B cell (primary cell): ENCODE measurements around the gene LRRC8E. TPM values are rescaled to one million over a fixed set of nuclear protein-coding genes. Genes with fewer than 3 reads are reported as not detected.

Experiments used
- ATAC-seq: fragments of 200-7000 bp; cut with Tn5 transposase; one replicate; pipeline ENCODE4 v1.10.0; 2021; ENCODE audit warnings: low read depth, mild to moderate bottlenecking, moderate number of reproducible peaks, moderate library complexity
- CTCF ChIA-PET: fragments of 350-600 bp; sonication (Branson Sonifier 250); formaldehyde crosslinking; loops from one replicate; lab custom pipeline; 2021; ENCODE audit warnings: antibody characterized with exemption, inconsistent platforms; lab: Charles Lee
- POLR2A ChIA-PET: fragments of 350-600 bp; sonication (Branson Sonifier 250); formaldehyde crosslinking; loops from one replicate; lab custom pipeline; 2021; ENCODE audit warnings: antibody characterized with exemption; lab: Charles Lee
- DNase-seq: peaks from one replicate; pipeline ENCODE4 v3.0.0; 2013
- H2AFZ ChIP-seq: 2 replicates; pipeline ENCODE4 v1.6.1; 2012; ENCODE audit warnings: mild to moderate bottlenecking, low read depth, low read length; ENCODE audit not compliant: insufficient read depth, poor library complexity, severe bottlenecking
- H3K27ac ChIP-seq, 2 donors: 1 replicate in 1 of 2; 2 replicates in 1 of 2; pipeline ENCODE4 v1.5.1; 2012 to 2013; ENCODE audit warnings: low read length in 2 of 2, mild to moderate bottlenecking in 2 of 2, moderate library complexity in 1 of 2
- H3K27me3 ChIP-seq, 4 experiments: fragments of 200-600 bp in 1 of 4; sonication (generic) in 1 of 4; replicated peaks in 1 of 4; 1 replicate in 2 of 4; 2 replicates in 2 of 4; pipeline versions ENCODE4 v1.6.1 to v1.7.0; 2013 to 2016; ENCODE audit warnings: low read length in 3 of 4, mild to moderate bottlenecking in 2 of 4, mixed read lengths in 1 of 4, moderate library complexity in 1 of 4; ENCODE audit not compliant: insufficient read depth in 4 of 4, control insufficient read depth in 3 of 4; ENCODE audit errors: control extremely low read depth in 1 of 4
- H3K36me3 ChIP-seq, 2 experiments: replicated peaks in 1 of 2; 1 replicate in 1 of 2; 2 replicates in 1 of 2; pipeline versions ENCODE4 v1.6.1 to v1.7.1; 2013; ENCODE audit warnings: low read length in 1 of 2; ENCODE audit not compliant: insufficient read depth in 2 of 2, control insufficient read depth in 1 of 2; ENCODE audit errors: control extremely low read depth in 1 of 2, extremely low read depth in 1 of 2
- H3K4me1 ChIP-seq, 2 donors: fragments of 200-600 bp in 1 of 2; sonication (generic) in 1 of 2; 1 replicate in 1 of 2; 2 replicates in 1 of 2; pipeline versions ENCODE4 v1.5.1 to v1.6.1; 2013 to 2017; ENCODE audit warnings: low read length in 2 of 2; ENCODE audit not compliant: control insufficient read depth in 2 of 2, insufficient read depth in 2 of 2
- H3K4me2 ChIP-seq: replicated peaks from 2 replicates; pipeline ENCODE3; 2012; ENCODE audit warnings: mild to moderate bottlenecking, low read depth, low read length; ENCODE audit not compliant: poor library complexity, severe bottlenecking
- H3K4me3 ChIP-seq, 5 experiments: fragments of 200-600 bp in 1 of 5; sonication (generic) in 1 of 5; 1 replicate in 3 of 5; 2 replicates in 2 of 5; pipeline versions ENCODE4 v1.5.1 to v1.7.0; 2011 to 2016; ENCODE audit warnings: low read length in 4 of 5, mild to moderate bottlenecking in 4 of 5, low read depth in 2 of 5, control low read depth in 1 of 5, moderate library complexity in 1 of 5; ENCODE audit not compliant: insufficient read depth in 1 of 5; ENCODE audit errors: control extremely low read depth in 1 of 5, extremely low read depth in 1 of 5
- H3K79me2 ChIP-seq: fragments of 200-600 bp; sonication (generic); one replicate; pipeline ENCODE4 v1.6.0; 2016; ENCODE audit warnings: low read length; ENCODE audit not compliant: control insufficient read depth, insufficient read depth
- H3K9ac ChIP-seq: fragments of 200-600 bp; sonication (generic); 2 replicates; pipeline ENCODE4 v1.6.1; 2017; ENCODE audit warnings: mild to moderate bottlenecking, low read length, moderate library complexity
- H3K9me3 ChIP-seq, 3 donors: one replicate each; pipeline versions ENCODE4 v1.6.1 to v1.7.1; 2013; ENCODE audit warnings: low read length in 2 of 3; ENCODE audit not compliant: control insufficient read depth in 2 of 3, insufficient read depth in 1 of 3; ENCODE audit errors: control extremely low read depth in 1 of 3
- H4K20me1 ChIP-seq: 2 replicates; pipeline ENCODE4 v1.6.0; 2012; ENCODE audit warnings: mild to moderate bottlenecking, low read length; ENCODE audit not compliant: insufficient read depth, control insufficient read depth, poor library complexity, severe bottlenecking
- H3K27ac Mint-ChIP-seq: one replicate; pipeline ENCODE4 v1.8.0; 2021; ENCODE audit warnings: mixed read lengths
- H3K27me3 Mint-ChIP-seq: one replicate; pipeline ENCODE4 v1.8.0; 2021; ENCODE audit warnings: mixed read lengths
- H3K4me1 Mint-ChIP-seq: one replicate; pipeline ENCODE4 v1.8.0; 2021; ENCODE audit warnings: mixed read lengths
- H3K4me3 Mint-ChIP-seq: one replicate; pipeline ENCODE4 v1.8.0; 2021; ENCODE audit warnings: mixed read lengths
- H3K9me3 Mint-ChIP-seq: one replicate; pipeline ENCODE4 v1.8.0; 2022; ENCODE audit warnings: mixed read lengths; ENCODE audit not compliant: insufficient read depth
- CTCF ChIP-seq: fragments of 200-600 bp; IDR thresholded peaks from one replicate; pipeline ENCODE4 v1.8.0; 2022; ENCODE audit warnings: antibody characterized with exemption, mild to moderate bottlenecking
- EZH2 ChIP-seq: IDR thresholded peaks from 2 replicates; pipeline ENCODE4 v1.6.1; 2012; ENCODE audit warnings: borderline replicate concordance, low read depth, mild to moderate bottlenecking, moderate library complexity, low read length; ENCODE audit not compliant: insufficient read depth, poor library complexity, severe bottlenecking
- WGBS: methylation state at CpG from one replicate; pipeline ENCODE4 v1.1.5; 2013; ENCODE audit warnings: missing lambda C conversion rate; ENCODE audit not compliant: insufficient coverage; 5-methylcytosine and 5-hydroxymethylcytosine counted together
- intact Hi-C: fragments of 100-400 bp; cut with micrococcal nuclease; formaldehyde crosslinking; loops from one replicate; pipeline ENCODE4 v1.10.0; 2022
- polyA plus RNA-seq: library from polyadenylated mRNA; depleted of rRNA; stranded (reverse); fragments of >200 nt; gene quantifications from 2 replicates; pipeline ENCODE4 v1.2.3, GENCODE V29; 2012
- total RNA-seq, 2 donors: library from RNA; stranded (reverse); fragments of 120-200 nt in 1 of 2; gene quantifications; 1 replicate in 1 of 2; 2 replicates in 1 of 2; pipeline versions ENCODE4 v1.2.3 to v1.2.4, GENCODE V29; 2013 to 2022

LRRC8E gene
- total and polyA plus RNA-seq, 2 donors (not counting 1 experiment from before 2014, with no cell fraction given), result not detected

GRCh38 chr19:7847664-7848063 lies 40.6 kb upstream of the LRRC8E start:
- ChIA-PET POLR2A (no interaction called here), CTCF (no interaction called here)
- Mint-ChIP-seq H3K27me3 (no peaks in the 10 kb centered on the region), H3K27ac (no peak overlapping the region), H3K4me1 (no peaks in the 10 kb centered on the region), H3K9me3 (no peaks in the 10 kb centered on the region), H3K4me3 (no peak overlapping the region)
- H3K27me3 ChIP-seq, result no peaks in the 10 kb centered on the region
- DNase-seq, result no peak
- peaks cover 11% of the 10 kb centered on the region for H4K20me1 ChIP-seq
- no peaks in the 10 kb centered on the region for H3K36me3 ChIP-seq
- H3K79me2 ChIP-seq, result peaks cover 9% of the 10 kb centered on the region
- intact Hi-C loops, result no loop called here
- H3K9me3 ChIP-seq, result no peaks in the 10 kb centered on the region
- ATAC-seq, result no peak
- no peak overlapping the region for H3K4me3 ChIP-seq
- no peak overlapping the region for H3K9ac ChIP-seq
- no peaks in the 10 kb centered on the region for H3K4me1 ChIP-seq
- TF ChIP-seq CTCF (no peak), EZH2 (no peak)
- no peak overlapping the region for H3K4me2 ChIP-seq
- WGBS, result 98% methylated on average over 23 of the region's 23 CpGs
- no peak overlapping the region for H3K27ac ChIP-seq
- no peak overlapping the region for H2AFZ ChIP-seq

DNA sequence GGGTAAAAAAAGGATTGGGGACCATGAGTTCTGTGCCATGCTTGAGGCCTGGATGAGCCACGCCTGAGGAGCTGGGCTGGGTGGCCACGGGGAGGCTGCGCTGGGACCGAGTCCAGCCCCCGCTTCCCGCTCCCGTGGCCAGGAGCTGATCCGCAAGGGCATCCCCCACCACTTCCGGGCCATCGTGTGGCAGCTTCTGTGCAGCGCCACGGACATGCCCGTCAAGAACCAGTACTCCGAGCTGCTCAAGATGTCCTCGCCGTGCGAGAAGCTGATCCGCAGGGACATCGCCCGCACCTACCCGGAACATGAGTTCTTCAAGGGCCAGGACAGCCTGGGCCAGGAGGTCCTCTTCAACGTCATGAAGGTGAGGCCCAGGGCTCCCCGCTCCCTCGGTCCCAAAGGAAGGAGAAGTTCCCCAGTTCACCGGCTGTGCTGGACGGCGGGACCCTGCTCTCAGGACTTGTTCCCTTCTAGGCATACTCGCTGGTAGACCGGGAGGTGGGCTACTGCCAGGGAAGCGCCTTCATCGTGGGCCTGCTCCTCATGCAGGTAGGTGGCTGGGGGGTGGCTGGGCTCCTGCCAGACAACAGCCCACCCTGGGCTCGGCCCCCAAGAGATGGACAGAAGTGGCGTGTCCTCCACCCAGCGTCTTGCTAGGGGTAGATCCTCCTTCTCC lies 39.4 kb upstream of the LRRC8E start:
- no peak overlapping the region for H3K27ac Mint-ChIP-seq
- peaks cover 0 to 5% (median 0%) of the 10 kb centered on the region in 4 experiments for H3K27me3 ChIP-seq
- peaks cover 0 to 3% (median 0%) of the 10 kb centered on the region in 3 donors for H3K9me3 ChIP-seq
- ATAC-seq (no peak), DNase-seq (no peak)
- no peak overlapping the region for H3K9ac ChIP-seq
- H3K27ac ChIP-seq, result no peak overlapping the region
- ChIA-PET CTCF (no interaction called here), POLR2A (interaction anchor here (0.7 kb wide), 1 partner anchor 1075 kb away, joined by 5 read pairs; no protein-coding TSS in a partner anchor)
- H3K9me3 Mint-ChIP-seq, result no peaks in the 10 kb centered on the region
- TF ChIP-seq CTCF (no peak), EZH2 (no peak)
- no peak overlapping the region for H3K4me3 Mint-ChIP-seq
- peaks cover 6 to 7% of the 10 kb centered on the region in 2 donors for H3K4me1 ChIP-seq
- 97% methylated on average over 30 of the region's 34 CpGs for WGBS
- H3K79me2 ChIP-seq, result no peaks in the 10 kb centered on the region
- intact Hi-C loops, result no loop called here
- peaks cover 8% of the 10 kb centered on the region for H3K4me1 Mint-ChIP-seq
- no peak overlapping the region for H3K4me3 ChIP-seq
- H3K4me2 ChIP-seq, result no peak overlapping the region
- H2AFZ ChIP-seq, result no peak overlapping the region
- H3K36me3 ChIP-seq, result no peaks in the 10 kb centered on the region
- no peaks in the 10 kb centered on the region for H3K27me3 Mint-ChIP-seq
- H4K20me1 ChIP-seq, result peaks cover 11% of the 10 kb centered on the region
